NB4 (cell line): ENCODE measurements around the gene TIRAP.

Experiments used
- DNase-seq: peaks from one replicate; pipeline ENCODE4 v3.0.0; 2010; ENCODE audit warnings: low read depth
- H3K4me3 ChIP-seq: one replicate; pipeline ENCODE4 v1.5.1; 2011; ENCODE audit warnings: mild to moderate bottlenecking, low read depth, low read length, moderate library complexity
- CTCF ChIP-seq: IDR thresholded peaks from one replicate; pipeline ENCODE4 v1.5.1; 2012; ENCODE audit warnings: low read depth, low read length
- MAX ChIP-seq: IDR thresholded peaks from 2 replicates; pipeline ENCODE4 v1.6.1; 2011; ENCODE audit warnings: low read depth, low read length
- MYC ChIP-seq: IDR thresholded peaks from 2 replicates; pipeline ENCODE4 v1.6.1; 2011; ENCODE audit warnings: low read depth, low read length
- POLR2A ChIP-seq: IDR thresholded peaks from 2 replicates; pipeline ENCODE4 v1.6.1; 2011; ENCODE audit warnings: mild to moderate bottlenecking; ENCODE audit not compliant: insufficient read length; ENCODE audit errors: extremely low read depth

The TIRAP gene

GRCh38 chr11:126336138-126336541 is 53.2 kb downstream of the TIRAP start:
- DNase-seq = no peak
- H3K4me3 ChIP-seq = no peak overlapping the region
- TF ChIP-seq POLR2A (no peak), MAX (no peak), CTCF (no peak), MYC (no peak)

- TF ChIP-seq CTCF = no peak
- peak; percentile 4 for TF ChIP-seq MAX
- peak; percentile 55 for TF ChIP-seq MYC
- TF ChIP-seq POLR2A = no peak
- DNase-seq = peak; percentile 89
- H3K4me3 ChIP-seq = no peak overlapping the region
Observed at GRCh38 chr11:126336671-126337101, 53.8 kb downstream of the TIRAP start.

GRCh38 chr11:126337126-126337473 is 54.2 kb downstream of the TIRAP start:
- no peak for TF ChIP-seq MAX
- TF ChIP-seq POLR2A = no peak
- no peak for TF ChIP-seq MYC
- no peak for TF ChIP-seq CTCF
- H3K4me3 ChIP-seq = no peak overlapping the region
- DNase-seq = peak; percentile 64

- DNase-seq = no peak
- no peak overlapping the region for H3K4me3 ChIP-seq
- TF ChIP-seq MAX (no peak), POLR2A (no peak), CTCF (no peak), MYC (no peak)
Observed at GRCh38 chr11:126337474-126338241, 54.8 kb downstream of the TIRAP start.

GRCh38 chr11:126338346-126339055 is 55.6 kb downstream of the TIRAP start:
- DNase-seq = no peak
- no peak overlapping the region for H3K4me3 ChIP-seq
- TF ChIP-seq CTCF (no peak), MAX (no peak), MYC (no peak), POLR2A (no peak)
